ENCODE data around the gene MCF2L.
A peak's percentile ranks its signal among the peaks of the same experiment; 100 is the strongest.
"Not testable (repeated sequence)": the region's sequence is repeated elsewhere in the genome, so short reads cannot be mapped to it uniquely, and the experiment has no call there.

Gene MCF2L, protein sequence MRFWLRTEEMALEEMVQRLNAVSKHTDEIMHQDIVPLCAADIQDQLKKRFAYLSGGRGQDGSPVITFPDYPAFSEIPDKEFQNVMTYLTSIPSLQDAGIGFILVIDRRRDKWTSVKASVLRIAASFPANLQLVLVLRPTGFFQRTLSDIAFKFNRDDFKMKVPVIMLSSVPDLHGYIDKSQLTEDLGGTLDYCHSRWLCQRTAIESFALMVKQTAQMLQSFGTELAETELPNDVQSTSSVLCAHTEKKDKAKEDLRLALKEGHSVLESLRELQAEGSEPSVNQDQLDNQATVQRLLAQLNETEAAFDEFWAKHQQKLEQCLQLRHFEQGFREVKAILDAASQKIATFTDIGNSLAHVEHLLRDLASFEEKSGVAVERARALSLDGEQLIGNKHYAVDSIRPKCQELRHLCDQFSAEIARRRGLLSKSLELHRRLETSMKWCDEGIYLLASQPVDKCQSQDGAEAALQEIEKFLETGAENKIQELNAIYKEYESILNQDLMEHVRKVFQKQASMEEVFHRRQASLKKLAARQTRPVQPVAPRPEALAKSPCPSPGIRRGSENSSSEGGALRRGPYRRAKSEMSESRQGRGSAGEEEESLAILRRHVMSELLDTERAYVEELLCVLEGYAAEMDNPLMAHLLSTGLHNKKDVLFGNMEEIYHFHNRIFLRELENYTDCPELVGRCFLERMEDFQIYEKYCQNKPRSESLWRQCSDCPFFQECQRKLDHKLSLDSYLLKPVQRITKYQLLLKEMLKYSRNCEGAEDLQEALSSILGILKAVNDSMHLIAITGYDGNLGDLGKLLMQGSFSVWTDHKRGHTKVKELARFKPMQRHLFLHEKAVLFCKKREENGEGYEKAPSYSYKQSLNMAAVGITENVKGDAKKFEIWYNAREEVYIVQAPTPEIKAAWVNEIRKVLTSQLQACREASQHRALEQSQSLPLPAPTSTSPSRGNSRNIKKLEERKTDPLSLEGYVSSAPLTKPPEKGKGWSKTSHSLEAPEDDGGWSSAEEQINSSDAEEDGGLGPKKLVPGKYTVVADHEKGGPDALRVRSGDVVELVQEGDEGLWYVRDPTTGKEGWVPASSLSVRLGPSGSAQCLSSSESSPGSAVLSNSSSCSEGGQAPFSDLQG

DNA sequence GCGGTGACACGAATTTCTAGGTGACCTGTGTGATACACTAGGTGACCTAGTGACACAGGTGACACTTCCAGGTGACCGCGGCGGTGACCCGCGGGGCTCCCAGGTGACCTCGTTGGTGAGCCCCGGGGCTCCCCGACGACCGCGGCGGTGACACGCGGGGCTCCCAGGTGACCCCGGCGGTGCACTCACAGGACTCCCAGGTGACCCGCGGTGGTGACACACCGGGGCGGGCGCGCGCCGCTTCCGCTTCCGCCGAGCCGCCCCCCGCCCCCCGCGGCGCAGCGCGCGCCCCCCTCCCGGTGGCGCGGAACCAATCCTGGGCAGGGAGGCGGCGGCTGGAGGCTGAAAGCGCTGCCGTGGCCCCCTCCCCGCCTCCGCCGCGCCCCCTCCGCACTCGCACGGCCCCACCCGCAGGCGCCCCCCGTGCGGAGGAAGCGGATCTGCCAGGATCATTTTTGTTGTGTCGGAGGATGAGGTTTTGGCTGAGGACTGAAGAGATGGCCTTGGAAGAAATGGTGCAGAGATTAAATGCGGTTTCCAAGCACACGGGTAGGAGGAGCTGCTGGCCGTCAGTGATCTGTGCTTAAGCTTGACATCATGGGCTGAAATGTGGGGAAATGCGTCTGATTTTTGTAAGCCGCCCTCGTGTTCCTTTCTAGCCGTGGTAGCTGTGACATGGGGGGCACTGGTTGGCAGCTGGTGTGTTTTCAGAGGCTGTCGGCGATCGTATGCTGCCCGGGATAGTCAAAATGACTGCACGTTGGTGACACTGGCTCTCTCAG, at the start of gene MCF2L:
Gene MCF2L (plus strand): TSS at position 305 of the 782 bp plus-strand sequence. CDS start 166 bp downstream, at position 471.
- DNase-seq: peak; percentile 74

DNA sequence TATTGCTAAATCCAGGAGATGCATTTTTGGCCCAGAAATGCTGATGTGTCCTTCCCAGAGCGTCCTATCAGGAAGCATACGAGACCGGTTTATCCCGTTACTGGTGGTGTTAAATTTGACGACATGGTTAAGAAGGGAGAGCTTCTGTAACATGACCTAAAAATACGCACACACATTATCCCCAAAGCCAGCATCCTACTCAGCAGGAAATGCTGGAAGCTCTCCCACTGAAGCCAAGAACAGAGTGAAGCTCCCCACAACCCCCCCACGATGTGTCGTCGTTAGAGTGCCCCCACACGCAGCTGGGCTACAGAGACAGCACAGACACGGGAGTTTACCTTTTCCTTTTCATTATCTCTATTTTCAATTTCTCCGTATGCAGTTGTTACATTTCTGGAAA, 45.1 kb upstream of the MCF2L start:
- no peak for DNase-seq

- no peak for DNase-seq
Measured at GRCh38 chr13:112924365-112924764, 44.6 kb upstream of the MCF2L start.

DNA sequence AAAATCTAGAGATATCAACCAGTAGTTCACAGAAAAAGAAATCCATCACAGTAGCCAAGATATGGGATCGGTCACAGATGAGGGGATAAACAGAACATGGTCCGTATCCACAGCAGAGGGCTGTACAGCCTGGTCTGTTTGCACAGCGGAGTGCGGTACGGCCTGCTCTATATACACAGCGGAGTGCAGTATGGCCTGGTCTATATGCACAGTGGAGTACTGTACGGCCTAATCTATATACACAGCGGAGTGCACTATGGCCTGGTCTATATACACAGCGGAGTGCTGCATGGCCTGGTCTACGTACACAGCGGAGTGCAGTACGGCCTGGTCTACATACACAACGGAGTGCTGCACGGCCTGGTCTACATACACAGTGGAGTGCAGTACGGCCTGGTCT, 43.0 kb upstream of the MCF2L start:
- no peak for DNase-seq

DNA sequence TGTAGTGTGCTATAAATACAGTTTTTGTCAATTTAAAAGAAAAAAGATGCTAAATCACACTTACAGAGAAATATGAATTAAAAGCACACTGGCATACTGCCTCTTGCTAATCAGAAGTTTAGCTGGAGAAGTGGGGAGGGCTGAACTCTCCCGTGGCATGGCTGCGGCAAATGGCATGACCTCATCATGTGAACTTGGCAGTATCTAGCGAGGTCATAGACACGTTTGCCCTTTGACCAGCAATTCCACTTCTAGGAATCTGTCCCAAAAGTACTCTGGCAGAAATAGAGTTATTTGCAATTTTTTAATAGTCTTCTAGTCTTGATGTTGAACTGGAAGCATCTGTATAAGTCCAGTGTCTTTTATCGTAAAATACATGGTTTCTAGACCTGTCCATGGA, 42.0 kb upstream of the MCF2L start:
- no peak for DNase-seq

DNA sequence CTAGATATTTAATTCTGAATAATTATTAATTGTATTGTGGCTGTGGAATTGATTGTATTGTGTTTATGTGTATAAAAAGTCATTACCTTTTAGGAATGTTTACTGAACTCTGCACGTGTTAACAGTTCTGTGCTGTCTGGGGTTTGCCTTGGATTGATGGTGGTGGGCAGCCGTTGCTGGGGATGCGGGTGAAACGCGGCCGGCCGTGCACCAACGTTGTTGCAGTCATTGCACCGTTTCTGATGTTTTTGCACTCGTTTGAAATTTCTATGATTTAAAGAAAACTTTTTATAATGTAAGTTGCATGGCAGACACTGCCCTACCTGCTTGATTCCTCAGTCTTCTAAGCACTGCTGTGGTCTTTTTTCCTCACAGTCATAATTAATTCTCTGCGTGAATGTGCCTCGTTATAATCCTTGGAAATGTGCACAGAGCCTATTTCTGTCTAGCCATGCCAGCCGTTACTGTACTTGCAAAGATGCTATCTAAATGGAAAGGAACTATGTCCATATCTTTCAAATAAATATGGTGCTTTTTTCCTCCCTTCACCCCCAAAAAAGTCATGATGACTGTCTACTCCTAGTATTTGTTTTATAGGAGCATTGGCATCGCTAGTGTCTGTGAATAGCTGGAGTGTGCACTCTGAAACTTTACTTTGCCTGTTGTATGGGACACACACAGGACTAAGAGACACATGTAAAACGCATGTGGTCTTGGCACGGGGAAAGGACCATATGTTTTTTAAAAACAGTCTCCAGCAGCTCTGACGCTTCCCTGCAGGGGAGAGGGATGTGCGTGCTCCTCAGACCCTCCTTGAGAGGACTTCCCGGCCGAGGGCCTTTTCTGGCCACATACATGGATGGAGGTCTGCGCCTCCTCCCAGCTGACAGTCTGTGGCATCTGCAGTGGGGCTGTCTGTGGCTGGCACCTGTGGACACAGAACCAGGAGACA, 40.7 kb upstream of the MCF2L start:
- DNase-seq: no peak

- DNase-seq: no peak
Measured at GRCh38 chr13:112928972-112929782, 39.8 kb upstream of the MCF2L start.

DNA sequence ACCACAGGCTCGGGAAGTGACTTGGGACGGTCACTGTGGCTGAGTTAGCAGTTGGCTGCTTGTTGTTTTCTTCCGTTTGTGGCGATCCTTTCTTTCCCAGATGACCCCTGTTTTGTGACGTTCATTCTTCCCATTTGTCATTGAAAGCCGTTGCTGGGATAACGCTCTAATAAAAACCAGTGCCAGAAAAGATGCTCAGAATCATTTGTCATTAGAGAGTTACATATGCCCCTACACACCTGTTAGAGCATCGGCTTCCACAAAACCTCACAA, 39.3 kb upstream of the MCF2L start:
- DNase-seq: no peak

GRCh38 chr13:112930192-112930591, 38.8 kb upstream of the MCF2L start:
- DNase-seq: no peak

GRCh38 chr13:112931028-112931934, 37.7 kb upstream of the MCF2L start:
- DNase-seq: no peak

DNA sequence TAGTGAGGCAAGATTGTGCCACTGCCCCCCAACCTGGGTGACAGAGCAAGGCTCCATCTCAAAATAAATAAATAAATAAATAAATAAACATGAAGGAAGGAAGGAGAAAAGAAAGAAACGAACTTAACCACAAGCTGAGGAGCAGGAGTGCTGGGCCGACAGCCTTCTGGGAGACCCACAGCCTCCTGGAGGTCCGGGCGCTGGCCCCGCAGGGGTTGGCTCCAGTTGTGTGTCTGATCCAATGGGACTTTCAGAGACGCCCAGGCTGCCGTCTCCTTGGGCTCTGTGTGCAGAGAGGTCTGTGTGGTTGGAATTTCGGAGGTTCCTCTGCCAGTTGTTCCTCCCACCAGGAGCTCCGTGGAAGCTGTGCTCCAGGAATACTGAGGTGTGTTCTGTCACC, 36.0 kb upstream of the MCF2L start:
- no peak for DNase-seq

GRCh38 chr13:112933649-112934048, 35.4 kb upstream of the MCF2L start:
- DNase-seq: no peak

- DNase-seq: no peak
Measured at GRCh38 chr13:112934078-112934477, 34.9 kb upstream of the MCF2L start.

- DNase-seq: no peak
Measured at GRCh38 chr13:112938680-112939079, 30.3 kb upstream of the MCF2L start.

- DNase-seq: no peak
Measured at GRCh38 chr13:112940236-112940635, 28.8 kb upstream of the MCF2L start.

DNA sequence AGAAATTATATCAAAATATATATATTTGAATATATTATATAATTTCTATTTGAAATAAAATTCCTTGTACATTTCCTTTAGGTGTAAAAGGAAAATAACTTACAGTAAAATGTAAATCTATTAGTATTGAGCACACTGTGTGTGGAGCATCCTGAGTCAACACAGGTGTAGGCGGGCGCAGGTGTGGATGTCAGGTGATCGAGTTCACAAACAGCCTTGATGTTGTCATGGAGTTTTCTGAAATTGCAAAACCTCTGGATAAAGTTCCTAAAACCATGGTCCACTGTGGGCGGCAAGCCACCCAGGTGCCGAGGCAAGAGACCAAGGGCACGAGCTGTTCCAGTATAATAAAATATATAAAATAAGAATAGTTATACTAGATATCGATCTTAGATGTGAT, 27.7 kb upstream of the MCF2L start:
- DNase-seq: no peak

- not testable (repeated sequence) for DNase-seq
Measured at GRCh38 chr13:112941765-112942164, 27.2 kb upstream of the MCF2L start.

DNA sequence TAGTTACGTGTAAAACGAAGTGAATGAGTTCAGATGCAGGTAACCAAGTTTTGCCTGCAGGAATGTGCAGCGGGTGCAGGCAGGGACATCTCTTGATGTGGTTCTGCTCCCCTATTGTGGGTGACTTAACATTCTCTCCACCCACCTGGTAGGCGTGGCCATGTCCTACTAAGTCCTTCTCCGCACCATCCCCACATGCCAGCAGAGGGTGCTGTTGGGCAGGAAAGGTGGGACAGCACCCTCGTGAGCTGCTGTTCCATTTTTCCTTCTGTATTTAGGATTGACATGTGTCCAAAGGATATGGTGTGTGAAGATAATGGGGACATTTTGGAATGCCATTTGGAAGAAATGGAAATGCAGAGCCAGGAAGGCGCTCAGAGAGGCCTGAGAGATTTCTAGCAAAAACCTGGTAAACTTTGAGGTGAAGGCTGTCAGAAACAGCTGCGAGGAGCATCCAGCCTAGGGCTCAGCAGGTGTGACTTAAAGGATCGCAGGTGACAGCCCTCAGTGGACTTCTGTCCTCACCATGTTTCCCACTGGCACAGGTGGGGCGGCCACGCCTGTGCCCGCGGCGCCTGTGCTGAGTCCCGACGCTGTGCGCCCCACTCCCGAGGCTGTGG, 26.2 kb upstream of the MCF2L start:
- DNase-seq: peak; percentile 99

Measured in activated CD8-positive, alpha-beta memory T cell treated with anti-CD3 and anti-CD28 coated beads, Interleukin-2, amount 50 U/mL, for 4 hours (primary cell).